ENCODE data around the gene TTF2. TPM values are rescaled to one million over a fixed set of nuclear protein-coding genes. Genes with fewer than 3 reads are reported as not detected.

The TTF2 gene
- total and polyA plus RNA-seq, 9 of the 15 experiments (the other 6 are each of a cell fraction or from before 2014, with no cell fraction given) = 9.4 to 71.1 (median 42.1) TPM

DNA sequence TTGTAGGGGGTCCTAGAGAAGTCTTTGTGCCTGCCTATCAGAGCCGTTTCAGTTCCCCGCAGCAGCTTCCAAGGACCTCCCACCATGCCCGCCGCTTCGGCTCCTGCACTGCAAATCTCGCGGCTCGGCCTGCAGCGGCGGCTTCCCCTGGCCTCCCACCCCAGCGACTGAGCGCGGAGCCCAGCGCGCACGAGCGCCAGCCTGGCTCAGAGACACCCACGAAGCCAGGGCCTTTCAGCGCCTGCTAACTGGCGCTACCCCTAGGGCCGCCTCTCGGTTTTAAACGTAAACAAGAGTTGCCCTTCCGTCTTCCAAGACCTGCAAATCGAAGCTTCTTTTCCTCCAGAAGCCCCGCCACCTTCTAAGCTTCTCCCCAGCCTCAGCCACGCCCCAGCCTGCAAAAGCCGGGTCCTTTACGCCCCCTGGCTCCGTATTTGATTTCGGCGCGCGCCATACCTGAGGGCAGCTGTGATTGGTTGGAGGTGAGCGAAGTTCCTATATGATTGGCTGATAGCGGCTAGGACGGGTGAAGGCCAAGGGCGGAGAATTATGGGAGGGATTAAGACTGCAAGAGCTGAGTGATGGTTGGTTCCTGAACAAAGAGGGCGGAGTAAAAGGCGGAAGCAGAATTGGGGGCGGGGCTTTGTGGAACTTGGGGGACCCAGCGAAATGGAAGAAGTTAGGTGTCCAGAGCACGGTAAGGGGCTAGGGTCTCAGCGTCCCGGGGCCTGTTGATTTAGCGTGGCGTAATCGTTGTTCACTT lies at the start of gene TTF2 (continued):
- TF ChIP-seq, protein P1, sequence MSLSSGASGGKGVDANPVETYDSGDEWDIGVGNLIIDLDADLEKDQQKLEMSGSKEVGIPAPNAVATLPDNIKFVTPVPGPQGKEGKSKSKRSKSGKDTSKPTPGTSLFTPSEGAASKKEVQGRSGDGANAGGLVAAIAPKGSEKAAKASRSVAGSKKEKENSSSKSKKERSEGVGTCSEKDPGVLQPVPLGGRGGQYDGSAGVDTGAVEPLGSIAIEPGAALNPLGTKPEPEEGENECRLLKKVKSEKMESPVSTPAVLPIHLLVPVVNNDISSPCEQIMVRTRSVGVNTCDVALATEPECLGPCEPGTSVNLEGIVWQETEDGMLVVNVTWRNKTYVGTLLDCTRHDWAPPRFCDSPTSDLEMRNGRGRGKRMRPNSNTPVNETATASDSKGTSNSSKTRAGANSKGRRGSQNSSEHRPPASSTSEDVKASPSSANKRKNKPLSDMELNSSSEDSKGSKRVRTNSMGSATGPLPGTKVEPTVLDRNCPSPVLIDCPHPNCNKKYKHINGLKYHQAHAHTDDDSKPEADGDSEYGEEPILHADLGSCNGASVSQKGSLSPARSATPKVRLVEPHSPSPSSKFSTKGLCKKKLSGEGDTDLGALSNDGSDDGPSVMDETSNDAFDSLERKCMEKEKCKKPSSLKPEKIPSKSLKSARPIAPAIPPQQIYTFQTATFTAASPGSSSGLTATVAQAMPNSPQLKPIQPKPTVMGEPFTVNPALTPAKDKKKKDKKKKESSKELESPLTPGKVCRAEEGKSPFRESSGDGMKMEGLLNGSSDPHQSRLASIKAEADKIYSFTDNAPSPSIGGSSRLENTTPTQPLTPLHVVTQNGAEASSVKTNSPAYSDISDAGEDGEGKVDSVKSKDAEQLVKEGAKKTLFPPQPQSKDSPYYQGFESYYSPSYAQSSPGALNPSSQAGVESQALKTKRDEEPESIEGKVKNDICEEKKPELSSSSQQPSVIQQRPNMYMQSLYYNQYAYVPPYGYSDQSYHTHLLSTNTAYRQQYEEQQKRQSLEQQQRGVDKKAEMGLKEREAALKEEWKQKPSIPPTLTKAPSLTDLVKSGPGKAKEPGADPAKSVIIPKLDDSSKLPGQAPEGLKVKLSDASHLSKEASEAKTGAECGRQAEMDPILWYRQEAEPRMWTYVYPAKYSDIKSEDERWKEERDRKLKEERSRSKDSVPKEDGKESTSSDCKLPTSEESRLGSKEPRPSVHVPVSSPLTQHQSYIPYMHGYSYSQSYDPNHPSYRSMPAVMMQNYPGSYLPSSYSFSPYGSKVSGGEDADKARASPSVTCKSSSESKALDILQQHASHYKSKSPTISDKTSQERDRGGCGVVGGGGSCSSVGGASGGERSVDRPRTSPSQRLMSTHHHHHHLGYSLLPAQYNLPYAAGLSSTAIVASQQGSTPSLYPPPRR (CRISPR knock-in tag; IDR thresholded peaks at IDR 0.05; ENCODE audit: borderline replicate concordance) = no peak; the same call in 1 of the 2 replicates
- TF ChIP-seq, protein P2, sequence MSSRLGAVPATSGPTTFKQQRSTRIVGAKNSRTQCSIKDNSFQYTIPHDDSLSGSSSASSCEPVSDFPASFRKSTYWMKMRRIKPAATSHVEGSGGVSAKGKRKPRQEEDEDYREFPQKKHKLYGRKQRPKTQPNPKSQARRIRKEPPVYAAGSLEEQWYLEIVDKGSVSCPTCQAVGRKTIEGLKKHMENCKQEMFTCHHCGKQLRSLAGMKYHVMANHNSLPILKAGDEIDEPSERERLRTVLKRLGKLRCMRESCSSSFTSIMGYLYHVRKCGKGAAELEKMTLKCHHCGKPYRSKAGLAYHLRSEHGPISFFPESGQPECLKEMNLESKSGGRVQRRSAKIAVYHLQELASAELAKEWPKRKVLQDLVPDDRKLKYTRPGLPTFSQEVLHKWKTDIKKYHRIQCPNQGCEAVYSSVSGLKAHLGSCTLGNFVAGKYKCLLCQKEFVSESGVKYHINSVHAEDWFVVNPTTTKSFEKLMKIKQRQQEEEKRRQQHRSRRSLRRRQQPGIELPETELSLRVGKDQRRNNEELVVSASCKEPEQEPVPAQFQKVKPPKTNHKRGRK (tag; IDR thresholded peaks at IDR 0.05) = no peak
- peak; percentile 98 for TF ChIP-seq POLR2G (IDR thresholded peaks at IDR 0.05; ENCODE audit: low read depth, low read length)
- no peak; the same call in 1 of the 2 replicates for TF ChIP-seq RUNX1 (IDR thresholded peaks at IDR 0.05; ENCODE audit: low read depth)
- TF ChIP-seq PTBP1 (IDR thresholded peaks at IDR 0.05; ENCODE audit: low read depth, low read length) = no peak
- TF ChIP-seq ZNF668 (CRISPR knock-in tag; IDR thresholded peaks at IDR 0.05) = no peak
- TF ChIP-seq SRSF3 (IDR thresholded peaks at IDR 0.05; ENCODE audit: insufficient read depth, low read length) = no peak
- TF ChIP-seq HLTF (IDR thresholded peaks at IDR 0.05) = 0 out of 2 replicates have a peak, but pooled peaks have one; percentile 19
- no peak for TF ChIP-seq ZNF212 (CRISPR knock-in tag; IDR thresholded peaks at IDR 0.05)
- TF ChIP-seq ZBTB7A (IDR thresholded peaks at IDR 0.05; ENCODE audit: borderline replicate concordance, control insufficient read depth, low read depth, low read length) = peak; percentile 68; the same call in 1 of the 2 replicates
- no peak for TF ChIP-seq HMG20B (CRISPR knock-in tag; IDR thresholded peaks at IDR 0.05)
- no peak for TF ChIP-seq ZNF77 (CRISPR knock-in tag; IDR thresholded peaks at IDR 0.05)
- TF ChIP-seq PRMT5 (CRISPR knock-in tag; IDR thresholded peaks at IDR 0.05) = no peak
- TF ChIP-seq MBD2 (IDR thresholded peaks at IDR 0.05; ENCODE audit: borderline replicate concordance, low read depth) = peak; percentile 95
- TF ChIP-seq, protein P3, sequence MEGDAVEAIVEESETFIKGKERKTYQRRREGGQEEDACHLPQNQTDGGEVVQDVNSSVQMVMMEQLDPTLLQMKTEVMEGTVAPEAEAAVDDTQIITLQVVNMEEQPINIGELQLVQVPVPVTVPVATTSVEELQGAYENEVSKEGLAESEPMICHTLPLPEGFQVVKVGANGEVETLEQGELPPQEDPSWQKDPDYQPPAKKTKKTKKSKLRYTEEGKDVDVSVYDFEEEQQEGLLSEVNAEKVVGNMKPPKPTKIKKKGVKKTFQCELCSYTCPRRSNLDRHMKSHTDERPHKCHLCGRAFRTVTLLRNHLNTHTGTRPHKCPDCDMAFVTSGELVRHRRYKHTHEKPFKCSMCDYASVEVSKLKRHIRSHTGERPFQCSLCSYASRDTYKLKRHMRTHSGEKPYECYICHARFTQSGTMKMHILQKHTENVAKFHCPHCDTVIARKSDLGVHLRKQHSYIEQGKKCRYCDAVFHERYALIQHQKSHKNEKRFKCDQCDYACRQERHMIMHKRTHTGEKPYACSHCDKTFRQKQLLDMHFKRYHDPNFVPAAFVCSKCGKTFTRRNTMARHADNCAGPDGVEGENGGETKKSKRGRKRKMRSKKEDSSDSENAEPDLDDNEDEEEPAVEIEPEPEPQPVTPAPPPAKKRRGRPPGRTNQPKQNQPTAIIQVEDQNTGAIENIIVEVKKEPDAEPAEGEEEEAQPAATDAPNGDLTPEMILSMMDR (IDR thresholded peaks at IDR 0.05 in 2 of 3, conservative IDR thresholded peaks at IDR 0.05 in 1 of 3; ENCODE audit: insufficient read depth in 2 of 3, low read depth in 1 of 3, low read length in 3 of 3) = peak; percentile 34 to 46 (median 45); a peak in 4 of 6 replicates
- TF ChIP-seq RAD51 (IDR thresholded peaks at IDR 0.05; ENCODE audit: borderline replicate concordance, low read depth) = no peak
- TF ChIP-seq ZNF764 (CRISPR knock-in tag; IDR thresholded peaks at IDR 0.05; ENCODE audit: low read depth) = 0 out of 2 replicates have a peak, but pooled peaks have one; percentile 13
- TF ChIP-seq BCL6 (CRISPR knock-in tag; IDR thresholded peaks at IDR 0.05) = no peak
- TF ChIP-seq SMARCC2 (IDR thresholded peaks at IDR 0.05; ENCODE audit: low read depth) = no peak; the same call in 1 of the 2 replicates
- TF ChIP-seq MCM3 (IDR thresholded peaks at IDR 0.05) = no peak

Measured in K562 (cell line).